Keratinocyte (primary cell): ENCODE data around the gene SASH1. TPM values are rescaled to one million over a fixed set of nuclear protein-coding genes. Genes with fewer than 3 reads are reported as not detected.

Source experiments
- DNase-seq: peaks from one replicate; pipeline ENCODE4 v3.0.0-alpha.2; 2011; ENCODE audit warnings: low read depth, missing footprints, low spot score
- FAIRE-seq: peaks from 2 replicates; lab custom pipeline; 2011; peaks lifted over from hg19 to GRCh38; lab: Jason Lieb, UNC
- H2AFZ ChIP-seq: 2 replicates; pipeline ENCODE4 v1.6.0; 2012; ENCODE audit warnings: low read length, control low read depth, inconsistent platforms; ENCODE audit not compliant: control insufficient read depth
- H3K27ac ChIP-seq: 2 replicates; pipeline ENCODE4 v1.5.1; 2011; ENCODE audit warnings: low read length; ENCODE audit not compliant: control insufficient read depth, insufficient read depth
- H3K27me3 ChIP-seq: 3 replicates; pipeline ENCODE4 v1.6.0; 2011; ENCODE audit warnings: low read length; ENCODE audit not compliant: control insufficient read depth, insufficient read depth; ENCODE audit errors: extremely low read depth
- H3K36me3 ChIP-seq, 2 experiments: 2 replicates in 1 of 2; 3 replicates in 1 of 2; pipeline ENCODE4 v1.5.1; 2011; ENCODE audit warnings: low read length in 2 of 2, mild to moderate bottlenecking in 1 of 2; ENCODE audit not compliant: control insufficient read depth in 2 of 2, insufficient read depth in 2 of 2; ENCODE audit errors: extremely low read depth in 1 of 2
- H3K4me1 ChIP-seq: 3 replicates; pipeline ENCODE4 v1.5.1; 2011; ENCODE audit warnings: low read length; ENCODE audit not compliant: control insufficient read depth, insufficient read depth; ENCODE audit errors: extremely low read depth
- H3K4me2 ChIP-seq: 3 replicates; pipeline ENCODE4 v1.6.0; 2011; ENCODE audit warnings: low read depth, low read length; ENCODE audit not compliant: control insufficient read depth, insufficient read depth; ENCODE audit errors: extremely low read depth
- H3K4me3 ChIP-seq, 3 experiments: fragments of 200-600 bp in 1 of 3; sonication (generic) in 1 of 3; 2 replicates in 2 of 3; 3 replicates in 1 of 3; pipeline ENCODE4 v1.5.1; 2011 to 2016; ENCODE audit warnings: low read length in 3 of 3, mild to moderate bottlenecking in 3 of 3, control low read depth in 2 of 3, inconsistent platforms in 1 of 3, low read depth in 1 of 3, mixed read lengths in 1 of 3, mixed run types in 1 of 3, moderate library complexity in 1 of 3; ENCODE audit not compliant: control insufficient read depth in 2 of 3, insufficient read depth in 2 of 3; ENCODE audit errors: extremely low read depth in 1 of 3
- H3K79me2 ChIP-seq: 2 replicates; pipeline ENCODE4 v1.6.0; 2012; ENCODE audit warnings: low read length; ENCODE audit not compliant: control insufficient read depth, insufficient read depth
- H3K9ac ChIP-seq: 3 replicates; pipeline ENCODE4 v1.6.0; 2011; ENCODE audit warnings: low read length; ENCODE audit not compliant: control insufficient read depth, insufficient read depth; ENCODE audit errors: extremely low read depth
- H3K9me1 ChIP-seq: 3 replicates; pipeline ENCODE4 v1.6.0; 2011; ENCODE audit warnings: low read length; ENCODE audit not compliant: control insufficient read depth, insufficient read depth; ENCODE audit errors: extremely low read depth
- H3K9me3 ChIP-seq: 2 replicates; pipeline ENCODE4 v1.5.1; 2012; ENCODE audit warnings: low read depth, low read length; ENCODE audit not compliant: control insufficient read depth
- H4K20me1 ChIP-seq: 3 replicates; pipeline ENCODE4 v1.6.0; 2011; ENCODE audit warnings: low read length; ENCODE audit not compliant: control insufficient read depth, insufficient read depth; ENCODE audit errors: extremely low read depth
- EZH2 ChIP-seq: IDR thresholded peaks from one replicate; pipeline ENCODE4 v1.6.1; 2012; ENCODE audit warnings: inconsistent platforms, mild to moderate bottlenecking, low read length, moderate library complexity
- dilution Hi-C: fragments of 300-500 bp; cut with MboI; formaldehyde crosslinking; loops from one replicate; pipeline ENCODE4 v1.7.0; 2020; ENCODE audit warnings: low sequenced_read_pairs; ENCODE audit not compliant: extremely low pct_ligation_motif_present
- polyA plus RNA-seq, 5 experiments: library from polyadenylated mRNA; depleted of rRNA in 3 of 5; stranded (reverse) in 3 of 5; stranded (forward) in 1 of 5; unstranded in 1 of 5; fragments of >200 nt; gene quantifications; 1 replicate in 1 of 5; 2 replicates in 3 of 5; 3 replicates in 1 of 5; pipeline versions ENCODE4 v1.2.1 to v1.2.3, GENCODE V29; 2011 to 2012; ENCODE audit warnings: missing spikeins in 2 of 5, low read depth in 1 of 5, low replicate concordance in 1 of 5
- TF ChIP-seq, protein P1 (sequence below), 3 experiments: IDR thresholded peaks in 1 of 3; conservative IDR thresholded peaks in 1 of 3; optimal IDR thresholded peaks in 1 of 3; 2 replicates in 2 of 3; 3 replicates in 1 of 3; pipeline versions ENCODE3 to v1.5.1; 2011; ENCODE audit warnings: low read length in 3 of 3, mild to moderate bottlenecking in 3 of 3, moderate library complexity in 2 of 3, control low read depth in 1 of 3, inconsistent platforms in 1 of 3; ENCODE audit not compliant: insufficient read depth in 2 of 3; ENCODE audit errors: extremely low read depth in 1 of 3

SASH1 gene
- polyA plus RNA-seq, 1 donor (not counting 4 experiments of a cell fraction or from before 2014, with no cell fraction given): 4.4 TPM

DNA sequence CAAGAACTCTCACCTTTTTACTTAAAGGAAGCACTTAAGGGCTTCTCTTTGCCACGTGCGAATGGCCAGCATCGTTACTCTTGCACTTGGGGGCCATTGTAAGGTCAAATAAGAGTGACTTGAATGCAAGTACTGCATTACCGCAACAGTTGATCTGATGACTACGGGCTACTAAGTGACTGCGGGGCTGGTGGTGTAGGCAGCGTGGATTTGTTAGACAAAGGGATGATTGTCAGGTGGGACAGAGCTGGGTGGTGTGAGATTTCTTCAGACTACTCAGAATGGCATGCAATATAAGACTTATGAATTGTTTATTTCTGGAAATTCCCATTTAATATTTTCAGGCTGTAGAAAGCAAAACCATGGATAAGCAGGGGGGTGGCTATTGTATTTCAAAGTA, 204.5 kb downstream of the SASH1 start:
- dilution Hi-C loops: no loop called here
- no peak overlapping the region for H3K4me2 ChIP-seq
- H3K9ac ChIP-seq: no peak overlapping the region
- no peak overlapping the region for H3K4me3 ChIP-seq
- no peaks in the 10 kb centered on the region for H3K27me3 ChIP-seq
- H3K4me1 ChIP-seq: no peaks in the 10 kb centered on the region
- DNase-seq (no peak), FAIRE-seq (no peak)
- no peaks in the 10 kb centered on the region for H3K9me1 ChIP-seq
- no peaks in the 10 kb centered on the region for H4K20me1 ChIP-seq
- no peak overlapping the region for H2AFZ ChIP-seq
- H3K9me3 ChIP-seq: no peaks in the 10 kb centered on the region
- H3K79me2 ChIP-seq: no peaks in the 10 kb centered on the region
- no peak for TF ChIP-seq EZH2
- TF ChIP-seq, protein P1, sequence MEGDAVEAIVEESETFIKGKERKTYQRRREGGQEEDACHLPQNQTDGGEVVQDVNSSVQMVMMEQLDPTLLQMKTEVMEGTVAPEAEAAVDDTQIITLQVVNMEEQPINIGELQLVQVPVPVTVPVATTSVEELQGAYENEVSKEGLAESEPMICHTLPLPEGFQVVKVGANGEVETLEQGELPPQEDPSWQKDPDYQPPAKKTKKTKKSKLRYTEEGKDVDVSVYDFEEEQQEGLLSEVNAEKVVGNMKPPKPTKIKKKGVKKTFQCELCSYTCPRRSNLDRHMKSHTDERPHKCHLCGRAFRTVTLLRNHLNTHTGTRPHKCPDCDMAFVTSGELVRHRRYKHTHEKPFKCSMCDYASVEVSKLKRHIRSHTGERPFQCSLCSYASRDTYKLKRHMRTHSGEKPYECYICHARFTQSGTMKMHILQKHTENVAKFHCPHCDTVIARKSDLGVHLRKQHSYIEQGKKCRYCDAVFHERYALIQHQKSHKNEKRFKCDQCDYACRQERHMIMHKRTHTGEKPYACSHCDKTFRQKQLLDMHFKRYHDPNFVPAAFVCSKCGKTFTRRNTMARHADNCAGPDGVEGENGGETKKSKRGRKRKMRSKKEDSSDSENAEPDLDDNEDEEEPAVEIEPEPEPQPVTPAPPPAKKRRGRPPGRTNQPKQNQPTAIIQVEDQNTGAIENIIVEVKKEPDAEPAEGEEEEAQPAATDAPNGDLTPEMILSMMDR (optimal IDR thresholded peaks at IDR 0.05 in 1 of 3, IDR thresholded peaks at IDR 0.05 in 1 of 3, conservative IDR thresholded peaks at IDR 0.05 in 1 of 3; ENCODE audit: extremely low read depth in 1 of 3, insufficient read depth in 2 of 3, low read length in 3 of 3): no peak
- H3K36me3 ChIP-seq: peaks cover 4 to 11% of the 10 kb centered on the region in 2 experiments
- H3K27ac ChIP-seq: no peak overlapping the region

DNA sequence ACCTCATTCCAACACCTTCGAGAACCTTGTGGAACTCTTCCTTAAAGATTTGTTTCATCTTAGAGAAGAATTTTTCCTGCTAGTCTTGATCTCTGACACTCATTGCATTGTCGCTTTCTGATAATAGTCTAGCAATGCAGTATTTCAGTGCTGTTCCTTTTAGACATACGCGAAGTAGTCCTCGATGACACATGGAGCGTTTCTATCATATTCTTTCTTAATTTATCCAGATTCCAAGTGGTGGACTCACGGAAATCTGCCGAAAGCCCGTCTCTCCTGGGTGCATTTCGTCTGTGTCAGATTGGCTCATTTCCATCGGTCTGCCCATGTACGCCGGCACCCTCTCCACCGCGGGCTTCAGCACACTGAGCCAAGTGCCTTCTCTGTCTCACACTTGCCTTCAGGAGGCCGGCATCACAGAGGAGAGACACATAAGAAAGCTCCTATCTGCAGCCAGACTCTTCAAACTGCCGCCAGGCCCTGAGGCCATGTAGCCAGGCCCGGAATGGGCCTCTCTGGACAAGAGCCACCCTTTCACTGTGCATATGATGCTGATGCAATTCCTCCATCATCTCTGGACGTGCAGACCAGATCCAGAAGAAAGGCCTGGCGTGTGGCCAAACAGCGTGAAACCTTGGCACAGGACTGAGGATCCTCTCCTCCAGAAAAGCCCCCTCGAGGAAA, 205.6 kb downstream of the SASH1 start:
- Histone ChIP-seq H3K36me3 (peaks cover 4 to 11% of the 10 kb centered on the region in 2 experiments), H3K4me2 (no peak overlapping the region), H3K9me1 (no peaks in the 10 kb centered on the region), H3K9ac (no peak overlapping the region), H3K27me3 (no peaks in the 10 kb centered on the region), H3K4me3 (no peak overlapping the region), H3K4me1 (no peaks in the 10 kb centered on the region), H4K20me1 (no peaks in the 10 kb centered on the region), H3K79me2 (no peaks in the 10 kb centered on the region), H2AFZ (no peak overlapping the region), H3K9me3 (no peaks in the 10 kb centered on the region), H3K27ac (no peak overlapping the region)
- no peak for FAIRE-seq
- no peak for DNase-seq
- dilution Hi-C loops: no loop called here
- TF ChIP-seq, protein P1 (optimal IDR thresholded peaks at IDR 0.05 in 1 of 3, IDR thresholded peaks at IDR 0.05 in 1 of 3, conservative IDR thresholded peaks at IDR 0.05 in 1 of 3; ENCODE audit: extremely low read depth in 1 of 3, insufficient read depth in 2 of 3, low read length in 3 of 3): no peak
- no peak for TF ChIP-seq EZH2
